ENCODE measurements around the gene THYN1.

- TF ChIP-seq POLR2A (IDR thresholded peaks at IDR 0.05): no peak
- TF ChIP-seq, protein P1, sequence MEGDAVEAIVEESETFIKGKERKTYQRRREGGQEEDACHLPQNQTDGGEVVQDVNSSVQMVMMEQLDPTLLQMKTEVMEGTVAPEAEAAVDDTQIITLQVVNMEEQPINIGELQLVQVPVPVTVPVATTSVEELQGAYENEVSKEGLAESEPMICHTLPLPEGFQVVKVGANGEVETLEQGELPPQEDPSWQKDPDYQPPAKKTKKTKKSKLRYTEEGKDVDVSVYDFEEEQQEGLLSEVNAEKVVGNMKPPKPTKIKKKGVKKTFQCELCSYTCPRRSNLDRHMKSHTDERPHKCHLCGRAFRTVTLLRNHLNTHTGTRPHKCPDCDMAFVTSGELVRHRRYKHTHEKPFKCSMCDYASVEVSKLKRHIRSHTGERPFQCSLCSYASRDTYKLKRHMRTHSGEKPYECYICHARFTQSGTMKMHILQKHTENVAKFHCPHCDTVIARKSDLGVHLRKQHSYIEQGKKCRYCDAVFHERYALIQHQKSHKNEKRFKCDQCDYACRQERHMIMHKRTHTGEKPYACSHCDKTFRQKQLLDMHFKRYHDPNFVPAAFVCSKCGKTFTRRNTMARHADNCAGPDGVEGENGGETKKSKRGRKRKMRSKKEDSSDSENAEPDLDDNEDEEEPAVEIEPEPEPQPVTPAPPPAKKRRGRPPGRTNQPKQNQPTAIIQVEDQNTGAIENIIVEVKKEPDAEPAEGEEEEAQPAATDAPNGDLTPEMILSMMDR (IDR thresholded peaks at IDR 0.05): no peak
Measured at GRCh38 chr11:134267966-134268365, 14.8 kb upstream of the THYN1 start.

All from body of pancreas (tissue), 4 donors.